Glutamatergic neuron (in vitro differentiated cells): ENCODE measurements around the gene B3GNT4. TPM values are rescaled to one million over a fixed set of nuclear protein-coding genes. Genes with fewer than 3 reads are reported as not detected.
A peak's percentile ranks its signal among the peaks of the same experiment; 100 is the strongest.
"Not testable (repeated sequence)": the region's sequence is repeated elsewhere in the genome, so short reads cannot be mapped to it uniquely, and the experiment has no call there.

ENCODE experiments used
- DNase-seq: peaks from one replicate; pipeline ENCODE4 v3.0.0; 2022
- H3K27ac Mint-ChIP-seq: one replicate; pipeline ENCODE4 v1.8.0; 2020; ENCODE audit warnings: mild to moderate bottlenecking, mixed read lengths, inconsistent platforms; ENCODE audit not compliant: unreplicated experiment
- H3K27me3 Mint-ChIP-seq: one replicate; pipeline ENCODE4 v1.8.0; 2020; ENCODE audit warnings: mild to moderate bottlenecking, moderate library complexity, mixed read lengths, inconsistent platforms; ENCODE audit not compliant: unreplicated experiment
- H3K36me3 Mint-ChIP-seq: one replicate; pipeline ENCODE4 v1.8.0; 2020; ENCODE audit warnings: mild to moderate bottlenecking, mixed read lengths, inconsistent platforms; ENCODE audit not compliant: unreplicated experiment
- H3K4me1 Mint-ChIP-seq: one replicate; pipeline ENCODE4 v1.8.0; 2020; ENCODE audit warnings: mild to moderate bottlenecking, low read depth, mixed read lengths, inconsistent platforms; ENCODE audit not compliant: unreplicated experiment
- H3K4me3 Mint-ChIP-seq: one replicate; pipeline ENCODE4 v1.8.0; 2020; ENCODE audit warnings: mild to moderate bottlenecking, mixed read lengths, inconsistent platforms; ENCODE audit not compliant: unreplicated experiment
- H3K9me3 Mint-ChIP-seq: one replicate; pipeline ENCODE4 v1.8.0; 2020; ENCODE audit warnings: mild to moderate bottlenecking, moderate library complexity, mixed read lengths, inconsistent platforms; ENCODE audit not compliant: unreplicated experiment
- total RNA-seq: library from RNA; stranded (reverse); fragmentation: NEBNext Ultra II Directional; extraction: Animal tissue kit (Norgen Biotek cat#: 25700); gene quantifications from one replicate; pipeline ENCODE4 v1.2.1, GENCODE V29; 2021; ENCODE audit not compliant: unreplicated experiment
- TF ChIP-seq, protein P1 (sequence below): fragments of 200-600 bp; sonication (generic); IDR thresholded peaks from one replicate; pipeline ENCODE4 v1.5.0; 2021; ENCODE audit not compliant: partially characterized antibody, unreplicated experiment

Gene B3GNT4
- total RNA-seq, 1 donor from 2014 or later: 1.8 TPM

DNA sequence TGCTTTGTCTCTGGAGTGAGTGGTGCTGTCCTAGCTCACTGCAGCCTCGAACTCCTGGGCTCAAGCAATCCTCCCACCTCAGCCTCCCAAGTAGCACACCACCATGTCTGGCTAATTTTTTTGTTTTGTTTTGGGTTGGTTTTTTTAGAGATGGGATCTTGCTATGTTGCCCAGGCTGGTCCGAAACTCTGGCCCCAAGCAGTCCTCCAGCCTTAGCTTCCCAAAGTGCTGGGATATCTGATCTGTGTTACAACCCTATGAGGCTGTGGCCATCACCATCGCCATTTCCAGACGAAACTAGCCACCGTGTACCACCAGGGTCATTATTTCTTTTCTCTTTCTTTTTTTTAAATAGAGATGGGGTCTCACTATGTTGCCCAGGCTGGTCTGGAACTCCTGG lies 32.1 kb upstream of the B3GNT4 start:
- DNase-seq: no peak
- Mint-ChIP-seq H3K4me1 (peaks cover 6% of the 10 kb centered on the region), H3K36me3 (no peaks in the 10 kb centered on the region), H3K4me3 (no peak overlapping the region), H3K9me3 (peaks cover 3% of the 10 kb centered on the region), H3K27me3 (peaks cover 3% of the 10 kb centered on the region), H3K27ac (no peak overlapping the region)
- TF ChIP-seq, protein P1, sequence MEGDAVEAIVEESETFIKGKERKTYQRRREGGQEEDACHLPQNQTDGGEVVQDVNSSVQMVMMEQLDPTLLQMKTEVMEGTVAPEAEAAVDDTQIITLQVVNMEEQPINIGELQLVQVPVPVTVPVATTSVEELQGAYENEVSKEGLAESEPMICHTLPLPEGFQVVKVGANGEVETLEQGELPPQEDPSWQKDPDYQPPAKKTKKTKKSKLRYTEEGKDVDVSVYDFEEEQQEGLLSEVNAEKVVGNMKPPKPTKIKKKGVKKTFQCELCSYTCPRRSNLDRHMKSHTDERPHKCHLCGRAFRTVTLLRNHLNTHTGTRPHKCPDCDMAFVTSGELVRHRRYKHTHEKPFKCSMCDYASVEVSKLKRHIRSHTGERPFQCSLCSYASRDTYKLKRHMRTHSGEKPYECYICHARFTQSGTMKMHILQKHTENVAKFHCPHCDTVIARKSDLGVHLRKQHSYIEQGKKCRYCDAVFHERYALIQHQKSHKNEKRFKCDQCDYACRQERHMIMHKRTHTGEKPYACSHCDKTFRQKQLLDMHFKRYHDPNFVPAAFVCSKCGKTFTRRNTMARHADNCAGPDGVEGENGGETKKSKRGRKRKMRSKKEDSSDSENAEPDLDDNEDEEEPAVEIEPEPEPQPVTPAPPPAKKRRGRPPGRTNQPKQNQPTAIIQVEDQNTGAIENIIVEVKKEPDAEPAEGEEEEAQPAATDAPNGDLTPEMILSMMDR: no peak

DNA sequence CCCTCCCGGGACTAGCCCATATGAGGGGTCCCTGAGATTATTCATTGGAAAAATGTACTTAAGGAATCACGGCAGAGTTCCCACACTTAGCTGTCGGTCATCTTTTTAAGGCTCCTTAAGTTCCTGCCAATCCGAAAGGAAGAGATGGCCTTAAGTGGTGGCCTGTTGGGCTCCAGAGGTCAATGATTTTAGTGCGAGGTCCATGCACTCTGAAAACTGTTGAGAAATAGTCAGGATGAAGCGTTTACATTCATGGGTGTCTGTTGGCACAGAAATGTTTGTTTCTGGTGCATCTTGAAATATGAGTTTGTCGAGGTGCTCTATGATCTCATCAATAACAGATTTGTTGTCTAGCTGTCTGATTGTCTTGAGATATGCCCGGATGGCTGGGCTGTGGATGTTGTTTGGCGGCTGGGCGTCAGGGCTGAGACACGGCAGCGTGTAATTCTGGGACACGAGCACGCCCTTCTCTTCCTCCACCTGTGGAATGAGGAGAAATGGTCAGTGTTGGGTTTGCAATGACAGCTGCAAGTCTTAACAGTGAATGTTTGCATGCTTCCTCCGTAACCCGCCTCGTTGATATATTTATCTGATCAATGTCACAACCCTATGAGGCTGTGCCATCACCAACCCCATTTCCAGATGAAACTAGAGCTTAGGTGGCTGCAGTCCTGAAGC lies 31.1 kb upstream of the B3GNT4 start:
- Mint-ChIP-seq H3K27ac (no peak overlapping the region), H3K27me3 (peaks cover 3% of the 10 kb centered on the region), H3K4me3 (no peak overlapping the region), H3K9me3 (peaks cover 2% of the 10 kb centered on the region), H3K36me3 (no peaks in the 10 kb centered on the region), H3K4me1 (peaks cover under 1% of the 10 kb centered on the region)
- TF ChIP-seq, protein P1: no peak
- DNase-seq: no peak

DNA sequence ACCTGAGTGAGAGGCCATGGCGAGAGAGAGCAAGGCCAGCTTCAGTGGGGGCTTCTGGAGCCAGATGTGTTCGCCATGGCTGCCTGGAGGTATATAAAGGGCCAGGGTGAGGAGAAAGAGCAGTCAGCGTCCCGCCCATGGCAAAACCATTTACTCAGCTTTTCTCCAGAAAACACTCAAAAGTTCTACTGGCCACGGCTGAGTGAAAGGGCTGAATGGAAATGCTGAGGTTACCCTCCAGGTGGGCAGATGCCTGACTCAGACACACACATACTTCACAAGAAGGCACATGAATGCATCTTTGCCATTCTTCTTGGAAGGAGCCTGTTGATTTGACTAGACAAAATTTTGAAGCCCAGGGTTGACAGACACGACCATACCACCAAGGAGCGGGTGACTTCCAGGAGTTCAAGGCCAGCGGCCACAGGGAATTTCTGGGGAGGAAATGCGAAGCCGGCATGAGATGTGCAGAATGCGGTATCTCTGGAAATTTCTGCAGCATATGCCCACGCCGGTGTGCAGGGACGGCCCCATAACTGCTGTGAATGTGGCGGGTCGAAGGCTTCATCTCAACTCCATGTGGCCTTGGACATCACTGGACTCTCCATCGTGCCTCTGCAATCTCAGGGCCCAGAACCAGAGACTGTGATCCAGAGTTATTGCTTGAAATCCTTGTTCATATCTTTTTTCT lies 29.2 kb upstream of the B3GNT4 start, which contains the start of gene IL31:
TSS of gene IL31 (minus strand) at position 67 of the 691 bp plus-strand sequence. CDS start at position 18, 49 bp downstream.
- TF ChIP-seq, protein P1: no peak
- no peak for DNase-seq
- Mint-ChIP-seq H3K9me3 (peaks cover 7% of the 10 kb centered on the region), H3K27ac (no peak within 1 kb of the TSS), H3K4me1 (no peaks in the 10 kb centered on the region), H3K4me3 (peak within 1 kb of the TSS; percentile 55), H3K27me3 (peaks cover 5% of the 10 kb centered on the region), H3K36me3 (no peaks in the 10 kb centered on the region)

DNA sequence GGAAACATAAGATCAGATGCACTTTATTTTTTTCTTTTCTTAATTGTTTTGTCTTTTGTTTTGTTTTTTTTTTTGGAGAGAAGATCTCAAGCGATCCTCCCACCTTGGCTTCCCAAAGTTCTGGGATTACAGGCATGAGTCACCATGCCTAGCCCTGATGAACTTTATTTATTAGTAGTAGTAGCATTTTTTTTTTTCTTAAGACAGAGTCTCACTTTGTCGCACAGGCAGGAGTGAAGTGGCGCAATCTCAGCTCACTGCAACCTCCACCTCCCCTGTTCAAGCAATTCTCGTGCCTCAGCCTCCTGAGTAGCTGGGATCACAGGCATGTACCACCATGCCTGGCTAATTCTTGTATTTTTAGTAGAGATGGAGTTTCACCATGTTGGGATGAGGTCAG lies 27.0 kb upstream of the B3GNT4 start:
- H3K4me1 Mint-ChIP-seq, H3K9me3 Mint-ChIP-seq, H3K27ac Mint-ChIP-seq, H3K4me3 Mint-ChIP-seq, H3K36me3 Mint-ChIP-seq, DNase-seq, H3K27me3 Mint-ChIP-seq: not testable (repeated sequence)

DNA sequence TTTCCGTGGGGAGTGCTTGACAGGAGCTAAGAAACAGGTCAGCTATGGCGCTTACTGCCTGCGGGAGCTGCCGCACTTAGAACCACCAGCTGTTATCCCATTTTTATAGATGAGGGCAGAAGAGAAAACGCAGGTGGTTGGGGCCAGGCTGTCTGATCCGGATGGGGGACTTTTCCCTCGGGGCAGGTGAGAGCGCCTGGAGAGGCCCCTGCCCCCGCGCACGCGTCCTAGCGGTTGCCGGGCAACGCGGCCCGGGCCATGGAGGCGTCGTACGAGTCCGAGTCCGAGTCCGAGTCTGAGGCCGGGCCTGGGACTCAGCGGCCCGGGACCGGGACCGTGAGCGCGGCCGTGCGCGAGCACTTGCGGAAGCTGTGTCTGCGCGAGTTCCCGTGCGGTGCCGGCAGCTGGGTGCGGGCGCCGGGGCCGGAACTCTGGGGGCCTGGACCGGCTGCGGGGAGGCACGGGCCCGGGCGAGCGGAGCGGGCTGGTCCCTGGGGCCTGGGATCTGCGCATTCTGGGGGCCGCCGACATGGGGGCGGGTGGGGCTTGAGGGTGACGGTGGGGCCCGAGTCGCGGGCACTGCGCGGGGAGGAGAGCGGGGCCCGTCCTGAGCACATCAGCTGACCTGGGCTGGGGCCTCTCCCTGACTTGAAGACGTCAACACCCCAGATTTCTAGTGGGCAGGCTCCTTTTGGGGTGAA lies 20.5 kb upstream of the B3GNT4 start, which contains the start of gene LRRC43:
TSS of gene LRRC43 (plus strand) at position 237 of the 701 bp plus-strand sequence. CDS start at position 259, 22 bp downstream.
- Mint-ChIP-seq H3K4me1 (peaks cover 3% of the 10 kb centered on the region), H3K9me3 (peaks cover 14% of the 10 kb centered on the region), H3K4me3 (peak within 1 kb of the TSS; percentile 79), H3K27me3 (peaks cover 9% of the 10 kb centered on the region), H3K27ac (peak within 1 kb of the TSS; percentile 82), H3K36me3 (no peaks in the 10 kb centered on the region)
- peak; percentile 88 for DNase-seq
- TF ChIP-seq, protein P1: no peak
